A204.1 (cell line): Measurements from ENCODE around the gene PBRM1.
"Not testable (repeated sequence)": the region's sequence is repeated elsewhere in the genome, so short reads cannot be mapped to it uniquely, and the experiment has no call there.

Experiments used
- FAIRE-seq: peaks from 2 replicates; lab custom pipeline; 2012; peaks lifted over from hg19 to GRCh38; lab: Jason Lieb, UNC

Gene PBRM1

GRCh38 chr3:52704611-52705437, 19.1 kb upstream of the PBRM1 start:
- no peak for FAIRE-seq

- FAIRE-seq = no peak
Observed at GRCh38 chr3:52703341-52703740, 17.6 kb upstream of the PBRM1 start.

- FAIRE-seq = no peak
Observed at GRCh38 chr3:52697632-52697965, 11.9 kb upstream of the PBRM1 start.

- FAIRE-seq = no peak
Observed at GRCh38 chr3:52696830-52697631, 11.3 kb upstream of the PBRM1 start.

GRCh38 chr3:52695798-52696671, 10.3 kb upstream of the PBRM1 start:
- no peak for FAIRE-seq

GRCh38 chr3:52694528-52695189, 8.9 kb upstream of the PBRM1 start:
- no peak for FAIRE-seq

- FAIRE-seq = no peak
Observed at GRCh38 chr3:52693071-52693470, 7.4 kb upstream of the PBRM1 start.

GRCh38 chr3:52690560-52690959, 4.8 kb upstream of the PBRM1 start:
- FAIRE-seq = no peak

GRCh38 chr3:52689151-52689550, 3.4 kb upstream of the PBRM1 start:
- no peak for FAIRE-seq

GRCh38 chr3:52688266-52688665, 2.6 kb upstream of the PBRM1 start:
- no peak for FAIRE-seq

- no peak for FAIRE-seq
Observed at GRCh38 chr3:52685285-52685708, 416 bp downstream of the PBRM1 start.

- no peak for FAIRE-seq
Observed at GRCh38 chr3:52684184-52684583, 1.5 kb downstream of the PBRM1 start.

GRCh38 chr3:52683611-52684010, 2.1 kb downstream of the PBRM1 start:
- no peak for FAIRE-seq

GRCh38 chr3:52682016-52682415, 3.7 kb downstream of the PBRM1 start:
- no peak for FAIRE-seq

- no peak for FAIRE-seq
Observed at GRCh38 chr3:52681596-52681995, 4.1 kb downstream of the PBRM1 start.

- FAIRE-seq = no peak
Observed at GRCh38 chr3:52679811-52680210, 5.9 kb downstream of the PBRM1 start.

GRCh38 chr3:52679199-52679538, 6.5 kb downstream of the PBRM1 start:
- no peak for FAIRE-seq

GRCh38 chr3:52678265-52679198, 7.2 kb downstream of the PBRM1 start:
- FAIRE-seq = no peak

- FAIRE-seq = not testable (repeated sequence)
Observed at GRCh38 chr3:52676201-52676600, 9.5 kb downstream of the PBRM1 start.

- FAIRE-seq = no peak
Observed at GRCh38 chr3:52671676-52672075, 14.0 kb downstream of the PBRM1 start.
